HG02840 (cell line): ENCODE measurements around the gene RPL22.

ENCODE experiments used
- ATAC-seq: cut with Tn5 transposase; IDR thresholded peaks from one replicate; pipeline ENCODE4 v1.9.1; 2021; ENCODE audit warnings: mild to moderate bottlenecking, moderate library complexity, moderate number of reproducible peaks; ENCODE audit not compliant: unreplicated experiment, low FRiP score

The RPL22 gene

DNA sequence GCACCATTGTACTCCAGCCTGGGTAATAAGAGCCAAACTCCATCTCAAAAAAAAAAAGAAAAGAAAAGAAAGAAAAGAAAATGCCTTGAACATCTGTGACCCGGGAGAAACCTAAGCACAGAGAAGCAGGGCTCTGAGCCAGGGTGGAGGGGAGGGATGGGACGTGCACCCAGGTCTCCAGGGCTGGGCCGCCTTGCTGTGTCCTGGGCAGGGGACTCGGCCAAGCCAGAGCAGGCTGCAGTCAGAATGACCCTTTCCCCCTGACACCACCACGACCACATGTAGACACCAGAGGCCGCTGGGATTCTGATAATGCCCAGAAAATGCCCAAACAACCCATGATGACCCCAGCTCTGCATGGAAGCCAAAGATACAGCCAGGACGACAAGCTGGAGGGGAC, 37.1 kb downstream of the RPL22 start:
- ATAC-seq: no peak

DNA sequence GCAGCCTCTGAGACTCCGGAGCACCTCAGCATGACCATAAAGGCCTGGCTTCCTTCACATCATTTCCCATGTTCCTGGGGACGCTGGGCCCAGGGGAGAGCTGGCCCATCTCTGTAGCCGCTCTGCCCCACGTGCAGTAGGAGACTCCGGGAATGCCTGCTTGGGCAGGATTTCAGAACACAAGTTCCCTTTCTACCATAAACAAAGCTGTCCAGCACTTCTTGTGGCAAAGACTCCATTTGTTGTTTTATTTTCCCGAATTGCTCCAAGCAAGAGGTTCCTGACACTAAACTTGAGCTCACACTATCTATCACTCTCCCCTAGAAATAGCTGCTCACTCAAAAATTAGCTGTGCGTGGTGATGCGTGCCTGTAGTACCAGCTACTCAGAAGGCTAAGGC, 41.2 kb downstream of the RPL22 start:
- ATAC-seq: no peak

DNA sequence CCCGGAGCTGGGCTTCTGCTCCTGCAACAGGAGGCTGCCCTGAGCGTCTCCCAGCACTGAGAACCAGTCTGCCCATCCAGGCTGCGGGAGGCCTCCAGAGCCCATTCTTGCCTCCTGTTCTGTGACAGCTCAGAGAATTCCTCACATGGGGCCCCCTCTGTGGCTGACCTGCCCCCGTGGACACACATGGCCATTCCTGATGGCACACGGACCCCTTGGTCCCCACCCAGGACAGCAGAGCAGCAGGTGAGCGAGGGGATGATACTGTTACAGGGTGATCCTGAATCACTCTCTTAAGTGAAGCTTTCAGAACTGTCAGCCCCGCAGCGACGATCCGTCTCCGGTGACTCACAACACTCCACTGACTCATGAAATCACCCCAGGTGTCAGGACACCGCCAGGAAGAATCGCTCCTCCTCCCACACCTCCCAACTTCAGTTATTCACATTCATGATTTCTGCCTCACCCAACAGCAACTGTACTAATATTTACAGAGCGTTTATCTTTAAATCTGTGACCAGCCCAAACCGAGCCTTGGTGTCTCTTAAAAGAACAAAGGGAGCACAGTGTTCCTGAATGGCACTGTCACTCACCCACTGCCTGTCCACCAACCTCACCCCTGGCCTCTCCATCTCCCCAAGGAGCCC, 41.7 kb downstream of the RPL22 start:
- ATAC-seq: no peak

DNA sequence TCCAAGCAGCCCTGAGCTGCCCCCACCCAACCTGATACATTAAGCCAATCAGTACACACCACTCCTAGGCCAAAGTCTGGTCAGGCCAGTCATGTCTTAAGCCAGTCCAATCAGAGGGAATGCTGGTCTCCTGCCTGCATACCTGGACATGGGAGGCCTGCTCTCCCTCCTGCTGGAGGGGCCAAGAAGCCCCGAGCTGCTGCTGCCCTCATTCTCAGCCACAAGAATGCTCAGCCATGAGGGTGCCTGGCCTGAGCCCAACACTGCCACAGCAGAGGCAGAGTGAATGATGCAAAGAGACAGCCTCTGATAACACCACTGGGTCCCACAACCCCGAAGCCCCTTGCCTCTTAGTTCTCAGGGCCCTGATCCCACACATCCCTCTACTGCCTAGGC, 42.3 kb downstream of the RPL22 start:
- no peak for ATAC-seq

DNA sequence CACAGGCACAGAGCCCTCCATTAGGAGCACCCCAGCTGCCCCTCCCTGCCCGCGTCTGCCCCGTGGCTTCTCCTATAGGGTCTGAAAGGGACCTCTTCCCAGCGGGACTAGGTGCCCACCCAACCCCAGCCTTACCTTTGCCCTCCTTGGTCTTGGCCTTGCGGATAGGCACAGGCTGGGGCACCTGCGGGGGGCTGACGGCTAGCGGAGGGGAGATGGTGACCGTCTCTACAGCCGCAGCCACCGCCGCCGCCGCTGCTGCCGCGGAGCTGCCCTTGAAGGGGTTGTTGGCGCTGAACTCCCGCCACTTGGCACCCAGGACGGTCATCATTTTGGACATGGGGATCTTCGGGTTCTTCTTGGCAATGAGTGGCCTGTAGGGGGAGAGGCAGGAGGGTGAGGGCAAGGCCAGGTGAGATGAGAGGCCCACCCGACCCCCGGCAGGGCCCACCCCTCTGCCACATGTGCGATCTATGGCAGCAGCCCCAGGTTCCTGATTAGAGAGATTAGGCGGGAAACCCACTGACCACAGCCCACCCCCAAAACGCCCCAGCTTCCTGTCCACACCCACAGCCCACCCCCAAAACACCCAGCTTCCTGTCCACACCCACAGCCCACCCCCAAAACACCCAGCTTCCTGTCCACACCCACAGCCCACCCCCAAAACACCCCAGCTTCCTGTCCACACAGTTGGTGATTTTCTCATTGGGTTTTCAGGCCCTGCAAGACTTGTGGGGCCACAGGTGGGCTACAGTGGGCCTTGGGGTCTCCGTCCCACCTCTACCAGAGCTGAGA, 44.7 kb downstream of the RPL22 start:
- no peak for ATAC-seq

DNA sequence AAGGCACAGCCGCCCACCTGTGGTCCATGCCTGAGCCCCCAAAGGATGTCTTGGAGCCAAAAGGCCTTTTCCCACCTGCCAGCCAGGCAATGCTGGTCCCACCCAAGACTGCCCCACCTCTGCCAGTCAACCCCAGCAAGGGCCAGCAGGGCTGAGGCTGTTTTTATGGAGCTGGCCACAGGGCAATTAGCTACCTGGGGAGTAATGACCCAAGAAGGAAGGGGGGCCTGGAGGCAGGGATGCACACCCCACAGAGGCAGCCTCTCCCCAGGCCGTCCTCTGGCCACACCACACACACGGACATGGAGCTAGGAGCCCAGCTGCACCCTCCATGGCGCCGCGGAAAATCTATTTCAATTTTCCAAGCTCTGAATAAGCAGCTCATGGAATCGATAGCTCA, 46.5 kb downstream of the RPL22 start:
- ATAC-seq: no peak

DNA sequence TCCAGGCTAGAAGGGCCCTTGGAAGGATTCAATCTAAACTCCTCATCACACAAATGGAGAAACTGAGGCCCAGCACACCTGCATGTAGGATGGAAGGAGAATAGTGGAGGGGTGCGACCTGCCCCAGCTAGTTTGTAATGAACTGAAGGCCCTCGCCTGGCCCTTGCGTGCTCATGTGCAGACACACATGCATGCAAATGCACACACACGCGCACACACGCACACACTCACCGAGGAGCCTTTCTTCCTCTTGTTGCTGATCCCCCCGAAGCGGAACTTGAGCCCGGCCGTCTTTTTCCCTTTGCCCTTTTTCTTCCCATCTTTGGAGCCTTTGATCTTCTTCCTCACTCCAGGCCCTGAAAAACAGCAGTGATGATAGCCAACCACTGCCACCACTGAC, 47.2 kb downstream of the RPL22 start:
- no peak for ATAC-seq

DNA sequence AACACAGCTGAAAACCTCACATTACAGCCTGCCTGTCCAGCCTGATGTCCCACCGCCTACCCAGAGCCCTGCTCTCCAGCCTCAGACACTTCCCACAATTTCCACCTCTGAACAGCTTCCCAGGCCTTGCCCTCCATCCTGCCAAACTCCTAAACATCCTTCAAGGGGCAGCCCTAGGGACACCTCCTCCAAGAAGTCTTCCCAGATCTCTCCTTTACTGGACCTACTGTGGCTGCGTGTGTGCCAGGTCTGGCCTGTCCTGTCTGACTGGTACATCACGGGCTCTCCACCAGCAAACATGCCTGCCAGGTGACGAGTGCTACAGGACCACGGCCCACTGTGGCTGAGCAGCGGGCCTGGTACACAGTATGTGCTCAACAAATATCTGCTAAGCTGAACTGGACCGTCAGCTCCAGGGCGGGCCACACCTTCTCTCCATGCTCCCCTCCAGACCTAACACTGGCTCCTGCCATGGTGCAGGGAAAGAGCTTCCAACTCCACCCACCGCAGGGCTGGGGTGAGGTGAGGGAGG, 48.0 kb downstream of the RPL22 start:
- no peak for ATAC-seq

DNA sequence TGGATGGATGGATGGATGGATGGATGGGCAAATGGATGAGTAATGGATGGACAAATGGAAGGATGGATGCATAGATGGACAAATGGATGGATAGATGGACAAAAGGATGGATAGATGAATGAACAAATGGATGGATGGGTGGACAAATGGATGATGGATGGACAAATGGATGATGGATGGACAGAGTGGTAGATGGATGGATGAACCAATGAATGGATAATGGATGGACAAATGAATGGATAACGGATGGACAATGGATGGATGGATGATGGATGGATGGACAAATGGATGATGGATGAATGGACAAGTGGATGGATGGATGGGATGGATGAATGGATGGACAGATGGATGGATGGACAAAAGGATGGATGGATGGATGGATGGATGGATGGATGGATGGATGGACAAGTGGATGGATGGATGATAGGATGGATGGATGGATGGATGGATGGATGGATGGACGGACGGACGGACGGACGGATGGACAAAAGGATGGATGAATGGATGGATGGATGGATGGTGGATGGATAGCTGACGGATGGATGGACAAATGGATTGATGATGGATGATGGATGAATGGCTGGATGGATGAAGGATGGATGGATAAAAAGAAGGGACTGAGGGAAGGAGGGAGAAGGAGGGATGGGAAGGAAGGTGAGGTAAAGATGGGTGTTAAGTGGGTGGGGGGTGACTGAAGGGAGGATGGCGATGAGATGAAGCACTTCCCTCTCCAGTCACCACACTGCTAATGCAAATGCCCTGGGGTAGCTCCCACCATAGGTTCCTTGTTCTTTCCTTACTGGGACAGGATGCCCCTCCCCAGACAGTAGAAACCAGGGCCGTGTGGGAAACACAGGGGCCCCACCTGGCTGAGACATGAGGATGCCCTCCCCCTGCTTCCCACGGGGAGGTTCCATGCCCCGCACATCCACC, 49.1 kb downstream of the RPL22 start:
- ATAC-seq: no peak

DNA sequence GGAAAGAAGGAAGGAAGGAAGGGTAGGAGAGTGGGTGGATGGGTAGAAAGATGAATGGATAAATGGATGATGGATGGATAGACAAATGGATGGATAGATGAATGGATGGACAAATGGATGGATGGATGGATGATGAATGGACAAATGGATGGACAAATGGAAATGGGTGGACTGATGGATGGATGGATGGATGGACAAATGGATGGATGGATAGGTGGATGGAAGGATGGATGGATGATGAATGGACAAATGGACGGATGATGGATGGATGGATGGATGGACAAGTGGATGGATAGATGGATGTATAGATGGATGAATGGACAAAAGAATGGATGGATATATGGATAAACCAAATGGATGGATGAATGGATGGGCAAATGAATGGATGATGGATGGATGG, 49.8 kb downstream of the RPL22 start:
- no peak for ATAC-seq

DNA sequence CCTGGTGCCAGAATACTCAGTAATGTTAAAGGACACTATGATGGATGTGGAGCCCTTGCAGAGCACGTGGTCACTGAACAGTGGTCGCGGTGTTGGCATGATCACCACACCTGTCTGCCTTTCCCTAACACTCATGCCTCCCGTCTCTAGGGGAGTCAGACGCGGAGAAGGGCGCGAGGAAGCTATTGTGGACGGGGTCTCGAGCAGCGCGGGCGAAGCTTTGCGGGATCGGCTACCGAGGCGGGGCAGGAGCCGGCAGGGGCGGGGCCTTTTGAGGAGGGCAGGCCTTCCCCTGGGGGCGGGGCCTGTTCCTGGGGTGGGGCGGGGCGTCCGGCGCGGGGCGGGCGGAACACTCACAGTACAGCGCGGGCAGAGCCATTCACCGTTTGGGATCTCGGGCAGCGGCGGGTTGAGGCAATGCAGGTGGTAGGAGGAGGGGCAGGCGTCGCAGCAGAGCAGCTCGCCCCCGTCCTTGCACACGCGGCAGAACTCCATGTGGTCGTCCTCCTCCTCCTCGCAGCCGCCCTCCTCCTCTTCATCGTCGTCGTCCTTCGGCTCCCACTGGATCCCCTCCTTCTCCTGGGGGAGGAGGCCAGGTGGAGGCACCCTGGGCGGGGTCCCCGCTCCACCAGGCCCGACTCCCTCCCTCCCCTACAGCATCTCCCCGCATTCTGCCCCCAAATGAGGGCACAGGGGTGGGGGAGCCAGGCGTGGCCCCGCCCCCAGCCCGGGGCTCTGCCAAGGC, 50.7 kb downstream of the RPL22 start:
- ATAC-seq: no peak

DNA sequence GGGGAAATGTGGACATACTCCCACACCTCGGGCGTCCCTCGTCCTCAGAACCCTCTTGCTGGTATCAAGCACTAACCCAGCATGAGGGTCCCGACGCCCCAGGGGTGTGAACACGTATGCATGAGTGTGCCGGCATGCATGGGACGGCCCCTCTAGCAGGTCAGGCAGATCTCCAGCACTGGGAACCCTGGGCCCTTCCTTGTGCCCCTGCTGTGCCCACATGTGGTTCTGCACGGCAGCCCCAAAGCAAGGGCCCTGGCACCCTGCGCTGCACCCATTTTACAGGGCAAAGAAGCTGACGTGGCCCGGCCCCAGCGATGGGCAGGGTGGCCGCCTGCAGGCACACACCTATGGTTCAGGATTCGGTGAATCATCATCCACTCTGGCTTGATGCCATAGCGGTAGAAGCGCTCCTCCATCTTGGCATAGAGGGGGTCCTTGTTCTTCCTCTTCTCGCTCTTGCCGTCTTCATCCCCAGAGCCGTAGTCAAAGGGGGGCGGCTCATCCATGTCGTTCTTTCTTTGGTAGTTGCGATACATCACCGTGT, 53.5 kb downstream of the RPL22 start:
- no peak for ATAC-seq

DNA sequence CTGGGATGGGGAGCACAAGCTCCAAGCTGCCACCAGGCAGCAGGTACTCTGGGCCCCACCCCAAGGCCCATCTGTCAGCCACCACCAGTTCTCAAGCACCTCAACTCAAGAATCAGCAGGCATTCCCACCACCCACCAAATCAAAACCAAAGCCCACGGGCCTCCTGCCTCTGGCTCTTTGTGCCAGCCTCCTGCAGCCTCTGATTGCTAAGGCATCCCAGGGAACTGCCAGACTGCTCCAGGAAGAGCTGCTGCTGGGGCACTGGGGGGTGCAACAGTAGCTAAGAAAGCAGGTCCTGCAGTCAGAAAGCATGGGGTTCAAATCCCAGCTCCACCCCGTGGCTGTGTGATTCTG, 54.0 kb downstream of the RPL22 start:
- ATAC-seq: no peak

DNA sequence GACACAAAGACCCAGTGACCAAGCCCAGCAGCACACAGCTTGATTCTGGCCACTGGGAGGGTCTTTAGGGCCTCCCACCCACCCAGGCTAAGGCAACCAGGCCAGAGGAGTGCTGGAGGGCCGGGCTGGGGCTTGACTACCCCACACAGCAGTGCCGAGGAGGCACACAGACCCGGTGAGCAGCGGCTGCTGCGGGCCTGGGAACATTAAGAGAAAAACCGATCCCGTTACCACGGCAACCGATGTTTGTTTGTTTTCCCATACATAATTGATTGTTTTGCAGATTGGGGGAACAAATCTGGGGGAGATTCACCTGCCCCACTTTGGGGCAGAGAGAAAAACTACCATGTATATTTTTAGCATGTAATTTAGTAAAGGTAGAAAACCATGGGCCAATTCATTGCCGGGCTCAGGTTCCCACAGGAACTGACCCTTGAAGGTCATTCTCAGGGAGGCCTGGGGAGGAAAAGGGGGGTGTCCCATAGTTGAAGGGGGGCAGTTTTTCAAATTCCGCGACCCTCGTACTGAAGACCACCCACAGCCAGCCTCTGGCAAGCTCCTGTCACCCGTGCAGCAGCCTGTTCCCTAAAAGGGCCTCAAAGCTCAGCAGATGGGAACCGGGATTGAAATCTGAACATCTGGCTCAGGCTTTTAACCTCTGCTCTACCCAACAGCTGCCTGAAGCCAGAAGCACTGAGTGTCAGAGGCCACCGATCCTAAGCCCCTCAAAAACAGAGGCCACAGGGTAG, 54.6 kb downstream of the RPL22 start:
- no peak for ATAC-seq

DNA sequence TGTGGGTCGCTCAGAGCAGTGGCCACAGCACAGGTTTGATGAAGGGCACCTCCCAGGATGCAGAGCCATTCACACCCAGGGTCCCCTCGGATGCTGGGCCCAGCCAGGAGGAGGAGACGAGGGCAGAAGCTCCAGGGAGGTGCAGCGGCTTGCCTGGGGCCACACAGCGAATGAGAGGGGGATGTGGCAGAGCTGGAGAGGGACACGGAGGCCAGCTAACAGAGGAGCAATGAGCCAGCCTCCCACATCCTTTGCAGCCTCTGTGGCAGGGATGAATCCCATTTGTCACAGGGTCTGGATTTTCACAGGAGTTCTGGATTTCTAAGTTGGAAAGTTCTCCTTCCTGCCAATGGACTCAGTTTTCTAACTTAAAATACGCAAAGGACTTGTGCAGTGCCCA, 55.2 kb downstream of the RPL22 start:
- no peak for ATAC-seq

DNA sequence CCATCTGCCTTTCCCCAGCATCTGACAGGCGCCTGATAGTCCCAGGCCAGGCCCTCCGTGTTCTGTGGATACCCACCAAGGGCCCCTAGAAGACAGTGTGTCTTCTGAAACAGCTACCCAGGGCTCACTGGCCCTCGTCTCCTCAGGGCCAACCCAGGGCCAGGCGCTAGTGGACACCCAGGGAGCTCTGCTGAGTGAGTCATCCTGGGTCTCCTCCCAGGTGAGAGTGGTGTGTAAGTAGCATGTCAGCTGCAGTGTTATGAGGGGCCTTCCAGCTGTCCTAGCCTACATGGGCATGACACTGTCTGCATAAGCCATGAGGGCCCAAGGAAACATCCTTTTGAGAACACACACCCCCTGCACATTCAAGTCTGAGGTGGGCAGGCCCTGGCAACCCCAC, 56.0 kb downstream of the RPL22 start:
- ATAC-seq: no peak

DNA sequence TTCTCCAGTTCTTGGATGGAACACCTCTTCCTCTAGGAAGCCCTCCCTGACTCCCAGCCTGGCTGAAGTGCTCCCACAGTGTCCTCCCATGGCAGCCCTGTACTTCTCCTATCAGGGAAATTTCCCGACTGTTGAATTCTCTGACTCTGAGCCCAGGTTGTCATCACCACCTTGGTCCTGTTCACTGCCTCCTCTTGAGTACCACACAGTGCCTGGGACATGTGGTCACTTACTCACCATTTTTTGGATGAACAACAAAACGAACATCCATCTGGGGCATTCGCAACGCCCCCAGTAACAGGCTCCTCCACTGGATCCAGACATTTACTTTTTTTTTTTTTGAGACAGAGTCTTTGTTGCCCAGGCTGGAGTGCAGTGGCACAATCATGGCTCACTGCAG, 56.7 kb downstream of the RPL22 start:
- ATAC-seq: no peak

DNA sequence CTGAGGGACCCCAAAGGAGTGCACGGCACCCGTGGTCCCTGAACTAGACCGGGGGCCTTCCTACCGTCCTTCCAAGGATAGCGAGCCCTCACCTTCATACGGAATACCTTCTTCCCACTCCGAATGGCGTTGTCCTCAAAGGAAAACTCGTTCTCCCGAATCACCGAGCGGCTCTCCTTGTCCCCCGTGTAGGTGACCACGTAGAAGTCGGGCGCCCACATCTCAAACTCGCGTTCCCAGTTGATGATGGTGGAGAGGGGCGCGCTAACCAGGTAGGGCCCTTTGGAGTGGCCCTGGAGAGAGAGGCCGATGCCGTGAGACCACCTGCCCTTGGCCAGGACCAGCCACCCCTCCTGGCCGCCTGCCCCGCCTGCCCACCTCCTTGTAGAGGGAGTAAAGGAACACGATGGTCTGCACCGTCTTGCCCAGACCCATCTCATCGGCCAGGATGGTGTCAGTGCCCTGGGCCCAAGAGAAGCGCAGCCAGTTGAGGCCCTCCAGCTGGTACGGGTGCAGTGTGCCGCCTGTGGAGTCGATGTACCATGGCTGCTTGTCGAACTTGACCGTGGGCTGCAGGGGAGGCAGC, 57.3 kb downstream of the RPL22 start:
- ATAC-seq: no peak

DNA sequence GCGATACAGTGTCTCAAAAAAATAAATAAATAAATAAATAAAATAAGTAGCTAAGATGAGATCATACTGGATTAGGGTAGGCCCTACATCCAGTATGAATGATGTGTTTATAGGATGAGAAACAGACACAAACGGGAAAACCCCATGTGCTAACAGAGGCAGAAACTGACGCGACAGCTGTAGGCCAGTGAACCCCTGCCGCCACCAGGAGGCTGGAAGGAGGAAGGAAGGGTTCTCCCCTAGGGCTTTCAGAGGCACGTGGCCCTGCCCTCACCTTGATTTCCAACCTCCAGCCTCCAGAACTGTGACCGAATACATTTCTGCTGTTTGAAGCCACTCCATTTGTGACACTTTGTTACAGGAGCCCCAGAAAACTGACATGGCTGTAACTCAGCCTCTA, 57.8 kb downstream of the RPL22 start:
- ATAC-seq: no peak
